ENCODE measurements around the gene PRIM1.
"Not testable (repeated sequence)": the region's sequence is repeated elsewhere in the genome, so short reads cannot be mapped to it uniquely, and the experiment has no call there.

Gene PRIM1

GRCh38 chr12:56716933-56717880, 34.9 kb downstream of the PRIM1 start:
- no peak for DNase-seq (ENCODE audit: low spot score)

GRCh38 chr12:56716458-56716857, 35.7 kb downstream of the PRIM1 start:
- DNase-seq (ENCODE audit: low spot score), result no peak

GRCh38 chr12:56715798-56716197, 36.3 kb downstream of the PRIM1 start:
- DNase-seq (ENCODE audit: low spot score), result no peak

- no peak for DNase-seq (ENCODE audit: low spot score)
Measured at GRCh38 chr12:56714431-56714929, 37.6 kb downstream of the PRIM1 start.

GRCh38 chr12:56713345-56713744, 38.8 kb downstream of the PRIM1 start:
- DNase-seq (ENCODE audit: low spot score), result no peak

- DNase-seq (ENCODE audit: low spot score), result no peak
Measured at GRCh38 chr12:56709759-56710376, 42.3 kb downstream of the PRIM1 start.

GRCh38 chr12:56704522-56704921, 47.6 kb downstream of the PRIM1 start:
- DNase-seq (ENCODE audit: low spot score), result not testable (repeated sequence)

- DNase-seq (ENCODE audit: low spot score), result no peak
Measured at GRCh38 chr12:56699020-56699661, 53.0 kb downstream of the PRIM1 start.

GRCh38 chr12:56695327-56696101, 56.6 kb downstream of the PRIM1 start:
- DNase-seq (ENCODE audit: low spot score), result no peak

GRCh38 chr12:56694161-56694560, 58.0 kb downstream of the PRIM1 start:
- no peak for DNase-seq (ENCODE audit: low spot score)

GRCh38 chr12:56688846-56689109, 63.3 kb downstream of the PRIM1 start:
- no peak for DNase-seq (ENCODE audit: low spot score)

GRCh38 chr12:56688129-56688845, 63.8 kb downstream of the PRIM1 start, which contains the start of gene PTGES3:
PTGES3 (minus strand) TSS chr12:56688284; CDS start chr12:56687999, 285 bp downstream.
- DNase-seq (ENCODE audit: low spot score), result peak; percentile 98

- peak; percentile 62 for DNase-seq (ENCODE audit: low spot score)
Measured at GRCh38 chr12:56687223-56688128, 64.6 kb downstream of the PRIM1 start.

GRCh38 chr12:56684745-56685359, 67.3 kb downstream of the PRIM1 start:
- DNase-seq (ENCODE audit: low spot score), result no peak

GRCh38 chr12:56682323-56682722, 69.8 kb downstream of the PRIM1 start:
- no peak for DNase-seq (ENCODE audit: low spot score)

All from SW480 (cell line).